GM12892 (cell line): Measurements from ENCODE around the gene SH2D3A.

ENCODE experiments used
- POLR2A ChIP-seq: IDR thresholded peaks from 2 replicates; pipeline ENCODE4 v1.6.1; 2011; ENCODE audit warnings: low read depth, low read length, control low read depth
- POLR2AphosphoS5 ChIP-seq: IDR thresholded peaks from 2 replicates; pipeline ENCODE4 v1.6.1; 2011; ENCODE audit warnings: low read depth, low read length, control low read depth

DNA sequence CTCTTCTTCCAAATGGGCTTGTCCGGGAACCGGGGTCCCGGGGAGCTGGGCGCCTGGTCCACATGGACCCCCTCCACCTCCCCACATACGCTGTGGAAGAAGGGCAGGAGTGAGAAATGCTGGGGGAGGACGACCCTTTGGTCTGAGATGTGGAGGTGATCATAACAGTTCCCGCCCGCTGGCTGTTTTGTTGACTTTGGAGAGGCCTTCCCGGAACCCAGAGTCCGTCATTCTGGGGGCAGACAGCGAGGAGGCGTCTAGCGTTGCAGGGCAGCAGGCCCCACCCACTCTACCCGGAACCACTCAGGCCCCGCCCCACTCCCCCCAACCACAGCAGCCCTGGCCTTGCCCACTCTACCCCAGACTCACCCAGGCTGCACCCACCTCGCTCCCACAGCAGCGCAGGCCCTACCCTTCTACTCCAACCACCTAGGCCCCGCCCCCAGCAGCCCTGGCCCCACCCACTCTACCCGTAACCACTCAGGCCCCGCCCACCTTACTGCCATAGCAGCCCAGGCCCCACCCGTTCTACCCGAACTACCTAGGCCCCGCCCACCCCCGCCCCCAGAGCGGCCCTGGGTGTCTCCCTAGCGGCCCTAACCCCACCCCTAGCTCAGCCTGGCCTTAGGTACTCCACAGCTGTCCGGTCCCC is 37.0 kb downstream of the SH2D3A start:
- TF ChIP-seq POLR2A (no peak), POLR2AphosphoS5 (no peak)
